ENCODE data around the gene MRPS26.
"Not testable (repeated sequence)": the region's sequence is repeated elsewhere in the genome, so short reads cannot be mapped to it uniquely, and the experiment has no call there.

The MRPS26 gene

DNA sequence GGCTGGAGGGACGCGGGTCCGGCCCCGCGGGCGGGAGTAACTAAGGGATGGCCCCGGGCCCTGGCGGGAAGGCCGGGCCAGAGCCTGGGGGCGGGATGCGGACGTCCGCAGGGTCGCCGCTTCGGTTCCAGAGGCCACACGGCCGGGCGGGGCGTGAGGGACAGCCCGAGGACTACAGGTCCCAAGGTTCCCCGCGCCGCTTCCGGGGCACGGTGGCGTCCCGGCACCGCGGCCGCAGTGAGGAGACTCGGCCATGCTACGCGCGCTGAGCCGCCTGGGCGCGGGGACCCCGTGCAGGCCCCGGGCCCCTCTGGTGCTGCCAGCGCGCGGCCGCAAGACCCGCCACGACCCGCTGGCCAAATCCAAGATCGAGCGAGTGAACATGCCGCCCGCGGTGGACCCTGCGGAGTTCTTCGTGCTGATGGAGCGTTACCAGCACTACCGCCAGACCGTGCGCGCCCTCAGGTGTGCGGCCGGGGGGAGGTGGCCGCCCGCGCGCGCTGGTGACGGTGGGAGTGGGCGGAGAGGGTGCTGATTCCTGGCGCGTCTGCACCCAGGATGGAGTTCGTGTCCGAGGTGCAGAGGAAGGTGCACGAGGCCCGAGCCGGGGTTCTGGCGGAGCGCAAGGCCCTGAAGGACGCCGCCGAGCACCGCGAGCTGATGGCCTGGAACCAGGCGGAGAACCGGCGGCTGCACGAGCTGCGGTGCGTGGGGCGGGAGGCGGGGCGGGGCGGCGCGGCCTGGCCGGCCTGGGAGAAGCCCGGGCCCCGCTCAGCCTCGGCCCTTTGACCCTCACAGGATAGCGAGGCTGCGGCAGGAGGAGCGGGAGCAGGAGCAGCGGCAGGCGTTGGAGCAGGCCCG is at the start of gene MRPS26:
TSS of gene MRPS26 (plus strand) at position 237 of the 861 bp plus-strand sequence. CDS start at position 254, 17 bp downstream.
- peak; percentile 35 to 55 for DNase-seq (ENCODE audit: low read depth in 2 of 2, low spot score in 1 of 2)

DNA sequence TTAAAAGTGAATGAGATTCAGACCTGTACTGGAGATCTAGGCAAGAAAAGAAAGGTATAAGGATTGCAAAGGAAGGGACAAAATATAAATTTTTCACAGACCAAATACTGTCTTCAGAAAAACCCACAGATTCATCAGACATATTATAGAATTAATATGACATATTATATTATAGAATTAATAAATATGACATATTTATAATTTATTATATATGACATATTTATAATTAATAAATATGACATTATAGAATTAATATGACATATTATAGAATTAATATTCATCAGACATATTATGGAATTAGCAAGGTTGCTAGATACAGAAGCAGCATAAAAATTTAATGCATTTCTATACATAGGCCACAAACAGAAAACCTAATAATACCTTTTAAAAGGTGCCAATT is 47.1 kb upstream of the MRPS26 start:
- DNase-seq (ENCODE audit: low read depth in 2 of 2, low spot score in 1 of 2) = no peak

DNA sequence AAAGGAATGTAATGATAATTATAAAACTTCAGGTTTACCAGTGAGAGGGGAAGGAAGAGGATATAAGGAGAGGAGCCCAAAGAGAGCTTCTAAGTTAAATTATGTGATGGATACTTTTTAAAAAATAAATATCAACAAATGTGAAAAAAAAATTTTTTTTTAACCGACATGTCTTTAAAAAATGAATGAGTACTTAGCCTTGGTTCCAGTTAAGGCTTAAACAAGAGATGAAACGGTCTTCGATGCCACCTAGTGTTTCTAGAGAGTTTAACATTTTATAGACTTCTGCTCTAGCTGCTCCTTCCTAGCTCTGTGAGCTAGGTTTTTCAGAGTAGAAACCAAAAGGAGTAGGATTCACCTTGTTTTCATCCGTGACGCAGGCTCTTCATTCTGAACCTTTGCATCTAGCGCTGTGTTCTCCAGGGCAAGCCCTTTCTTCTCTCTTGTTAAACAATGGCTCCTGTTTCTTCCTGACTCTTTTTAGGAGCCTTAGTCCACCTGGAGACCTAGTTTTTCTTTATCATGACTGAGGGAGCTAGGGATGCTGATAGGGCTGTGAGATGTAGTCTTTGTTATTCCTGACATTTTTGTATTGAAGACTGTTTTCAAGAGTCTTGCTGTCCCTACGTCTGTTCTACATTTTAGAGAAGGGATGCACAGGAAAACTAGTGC is 44.9 kb upstream of the MRPS26 start:
- no peak for DNase-seq (ENCODE audit: low read depth in 2 of 2, low spot score in 1 of 2)

DNA sequence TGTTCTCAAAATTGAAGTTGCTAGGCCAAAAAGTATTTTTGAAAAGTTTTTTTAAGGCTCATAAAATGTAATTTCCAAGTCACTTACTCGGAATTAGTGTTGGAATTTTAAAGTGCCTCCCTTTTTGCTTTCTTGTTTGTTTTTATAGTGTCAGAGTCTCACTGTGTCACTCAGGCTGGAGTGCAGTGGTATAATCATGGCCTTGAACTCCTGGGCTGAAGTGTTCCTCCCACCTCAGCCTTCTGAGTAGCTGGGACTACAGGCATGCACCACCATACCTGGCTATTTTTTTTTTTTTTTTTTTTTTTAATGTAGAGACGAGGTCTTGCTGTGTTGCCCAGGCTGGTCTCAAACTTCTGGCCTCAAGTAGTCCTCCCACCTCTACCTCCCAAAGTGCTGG is 42.4 kb upstream of the MRPS26 start:
- no peak for DNase-seq (ENCODE audit: low read depth in 2 of 2, low spot score in 1 of 2)

DNA sequence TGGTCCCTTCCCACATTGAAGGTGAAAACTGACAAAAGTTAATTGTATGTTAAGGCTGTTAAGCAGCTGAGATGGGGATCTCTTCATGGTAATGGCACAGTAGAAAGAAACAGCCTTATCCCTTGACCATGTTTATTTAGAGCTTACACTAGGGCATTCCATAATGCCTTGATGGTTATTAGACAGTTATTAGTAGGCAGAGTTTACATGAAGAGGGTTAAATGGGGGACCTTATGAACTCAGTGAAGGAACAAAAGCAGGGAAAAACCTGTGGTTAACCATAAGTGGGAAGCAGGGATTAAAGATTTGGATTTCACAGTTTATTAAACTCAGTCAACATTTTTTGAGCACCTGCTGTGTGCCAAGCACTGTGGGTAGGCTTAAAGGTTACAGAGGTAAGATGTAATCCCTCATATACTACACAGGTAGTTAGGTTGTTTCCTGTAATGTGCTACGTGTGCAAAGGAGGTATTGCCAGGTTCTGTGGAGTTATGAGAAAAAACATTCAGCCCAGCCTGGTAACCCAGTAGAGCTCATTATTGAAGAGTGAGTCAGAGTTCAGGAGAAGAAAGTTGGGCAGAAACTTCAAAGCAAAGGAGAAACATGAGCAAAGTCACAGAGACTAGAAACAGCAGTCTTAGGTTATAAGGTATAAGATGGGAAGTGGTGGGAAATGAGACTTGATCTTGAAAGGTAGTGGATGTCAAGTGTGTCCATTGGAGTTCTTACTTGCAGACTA is 34.7 kb upstream of the MRPS26 start:
- no peak for DNase-seq (ENCODE audit: low read depth in 2 of 2, low spot score in 1 of 2)

DNA sequence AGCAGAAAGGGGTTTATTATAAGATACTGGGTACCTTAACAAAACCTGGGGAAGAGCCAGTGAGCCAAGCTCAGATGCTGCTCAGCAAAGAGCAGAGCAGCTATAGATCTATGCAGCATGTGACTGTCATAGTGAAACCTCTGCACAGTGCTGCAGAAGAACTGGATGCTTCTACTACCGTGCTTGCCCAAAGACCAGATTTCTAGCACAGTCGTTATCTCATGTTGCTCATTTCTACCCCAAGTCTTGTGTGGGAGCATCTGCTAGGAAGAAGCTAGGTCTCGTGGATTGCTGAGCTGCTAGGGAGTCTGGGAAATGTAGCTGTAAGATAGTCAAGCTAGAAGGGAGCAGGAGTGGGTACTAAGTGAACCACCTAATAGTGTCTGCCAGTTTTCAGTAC is 34.1 kb upstream of the MRPS26 start:
- DNase-seq (ENCODE audit: low read depth in 2 of 2, low spot score in 1 of 2) = no peak

DNA sequence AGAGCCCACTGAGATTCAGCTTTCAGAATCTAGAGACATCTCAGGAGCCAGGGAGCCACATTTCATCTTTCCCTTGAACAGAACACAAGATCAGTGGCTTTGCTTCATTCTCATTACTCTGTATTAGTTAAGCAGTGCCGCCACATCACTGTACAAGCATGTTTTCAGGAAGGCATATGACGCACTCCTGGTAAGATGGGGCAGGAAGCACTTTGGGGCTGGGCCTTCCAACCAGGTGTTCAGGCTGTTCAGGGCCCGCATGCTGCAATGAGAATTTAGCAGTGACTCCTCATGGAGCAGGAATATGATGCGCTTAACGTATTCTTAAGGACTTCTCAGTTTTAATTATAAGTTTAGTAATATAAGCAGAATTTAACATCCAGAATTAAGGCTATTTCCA is 32.1 kb upstream of the MRPS26 start:
- no peak for DNase-seq (ENCODE audit: low read depth in 2 of 2, low spot score in 1 of 2)

DNA sequence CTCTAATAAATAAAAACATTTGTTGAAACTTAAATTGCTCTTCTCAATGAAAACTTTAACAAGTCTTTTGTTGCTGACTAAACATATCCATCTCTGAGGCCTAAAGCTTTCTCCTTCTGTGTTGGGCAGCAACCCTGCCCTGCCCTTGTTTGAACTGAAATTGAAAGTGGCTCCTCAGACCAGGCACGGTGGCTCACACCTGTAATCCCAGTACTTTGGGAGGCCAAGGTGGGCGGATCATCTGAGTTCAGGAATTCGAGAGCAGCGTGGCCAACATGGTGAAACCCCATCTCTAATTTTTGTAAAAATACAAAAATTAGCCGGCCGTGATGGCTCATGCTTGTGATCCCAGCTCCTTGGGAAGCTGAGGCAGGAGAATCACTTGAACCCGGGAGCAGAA is 31.7 kb upstream of the MRPS26 start:
- no peak for DNase-seq (ENCODE audit: low read depth in 2 of 2, low spot score in 1 of 2)

DNA sequence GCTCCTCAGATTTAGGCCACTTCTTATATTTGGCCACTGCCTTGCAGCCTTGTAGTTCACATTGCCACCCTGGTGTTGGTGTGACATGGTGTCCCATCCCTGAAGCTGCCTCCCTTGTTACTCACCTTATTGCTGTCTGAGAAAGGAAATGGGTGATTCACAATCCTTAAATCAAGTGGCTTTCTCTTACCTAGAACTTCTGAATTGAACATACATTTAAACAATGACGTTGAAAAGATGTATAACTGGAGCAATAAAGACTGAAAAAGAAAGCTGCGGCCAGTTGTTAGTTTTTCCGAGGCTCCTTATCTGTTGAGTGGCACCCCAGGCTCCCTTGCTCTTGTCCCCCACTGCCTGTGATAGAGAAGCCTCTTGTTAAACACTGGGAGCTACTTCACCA is 31.2 kb upstream of the MRPS26 start:
- DNase-seq (ENCODE audit: low read depth in 2 of 2, low spot score in 1 of 2) = no peak

DNA sequence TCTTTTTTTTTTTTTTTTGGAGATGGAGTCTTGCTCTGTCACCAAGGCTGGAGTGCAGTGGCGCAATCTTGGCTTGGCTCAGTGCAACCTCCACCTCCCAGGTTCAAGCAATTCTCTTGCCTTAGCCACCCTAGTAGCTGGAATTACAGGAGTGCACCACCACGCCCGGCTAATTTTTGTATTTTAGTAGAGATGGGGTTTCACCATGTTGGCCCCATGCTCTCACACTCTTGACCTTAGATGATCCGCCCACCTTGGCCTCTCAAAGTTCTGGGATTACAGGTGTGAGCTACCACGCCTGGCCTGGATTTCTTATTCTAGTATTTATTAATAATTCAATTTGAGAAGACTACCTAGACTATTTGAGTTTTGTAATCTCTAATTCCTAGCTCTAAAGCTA is 30.6 kb upstream of the MRPS26 start:
- DNase-seq (ENCODE audit: low read depth in 2 of 2, low spot score in 1 of 2) = not testable (repeated sequence)

DNA sequence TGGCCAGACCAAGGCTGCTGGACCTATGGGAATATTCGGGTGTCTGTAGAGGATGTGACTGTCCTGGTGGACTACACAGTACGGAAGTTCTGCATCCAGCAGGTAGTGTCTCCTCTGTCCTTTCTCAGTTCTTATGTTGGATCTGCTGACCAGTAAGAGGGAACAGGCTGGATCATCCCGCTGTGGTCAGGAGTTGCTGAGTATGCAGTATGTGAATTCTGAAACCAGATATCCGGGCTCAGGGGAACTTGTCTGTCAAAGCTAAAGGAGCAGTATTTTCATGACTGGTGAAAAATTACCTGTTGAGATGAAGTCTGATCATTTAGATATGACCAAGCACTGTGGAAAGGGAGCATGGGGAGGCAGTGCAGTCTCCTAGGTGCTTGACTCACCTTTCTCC is 24.5 kb upstream of the MRPS26 start:
- no peak for DNase-seq (ENCODE audit: low read depth in 2 of 2, low spot score in 1 of 2)

DNA sequence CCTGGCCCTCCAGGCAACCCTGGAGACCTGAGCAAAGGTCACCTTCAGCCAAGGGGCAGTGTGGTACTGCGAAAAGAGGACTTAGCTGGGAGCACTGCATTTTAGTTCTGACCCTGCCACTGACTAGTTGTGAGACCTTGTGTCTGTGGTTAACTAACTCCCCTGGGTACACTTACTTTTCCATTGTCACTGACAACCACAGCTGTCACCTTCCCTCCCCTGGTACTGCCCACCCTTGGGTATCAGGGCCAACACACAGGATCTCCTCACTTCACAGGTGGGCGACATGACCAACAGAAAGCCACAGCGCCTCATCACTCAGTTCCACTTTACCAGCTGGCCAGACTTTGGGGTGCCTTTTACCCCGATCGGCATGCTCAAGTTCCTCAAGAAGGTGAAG is 24.1 kb upstream of the MRPS26 start:
- DNase-seq (ENCODE audit: low read depth in 2 of 2, low spot score in 1 of 2) = no peak

DNA sequence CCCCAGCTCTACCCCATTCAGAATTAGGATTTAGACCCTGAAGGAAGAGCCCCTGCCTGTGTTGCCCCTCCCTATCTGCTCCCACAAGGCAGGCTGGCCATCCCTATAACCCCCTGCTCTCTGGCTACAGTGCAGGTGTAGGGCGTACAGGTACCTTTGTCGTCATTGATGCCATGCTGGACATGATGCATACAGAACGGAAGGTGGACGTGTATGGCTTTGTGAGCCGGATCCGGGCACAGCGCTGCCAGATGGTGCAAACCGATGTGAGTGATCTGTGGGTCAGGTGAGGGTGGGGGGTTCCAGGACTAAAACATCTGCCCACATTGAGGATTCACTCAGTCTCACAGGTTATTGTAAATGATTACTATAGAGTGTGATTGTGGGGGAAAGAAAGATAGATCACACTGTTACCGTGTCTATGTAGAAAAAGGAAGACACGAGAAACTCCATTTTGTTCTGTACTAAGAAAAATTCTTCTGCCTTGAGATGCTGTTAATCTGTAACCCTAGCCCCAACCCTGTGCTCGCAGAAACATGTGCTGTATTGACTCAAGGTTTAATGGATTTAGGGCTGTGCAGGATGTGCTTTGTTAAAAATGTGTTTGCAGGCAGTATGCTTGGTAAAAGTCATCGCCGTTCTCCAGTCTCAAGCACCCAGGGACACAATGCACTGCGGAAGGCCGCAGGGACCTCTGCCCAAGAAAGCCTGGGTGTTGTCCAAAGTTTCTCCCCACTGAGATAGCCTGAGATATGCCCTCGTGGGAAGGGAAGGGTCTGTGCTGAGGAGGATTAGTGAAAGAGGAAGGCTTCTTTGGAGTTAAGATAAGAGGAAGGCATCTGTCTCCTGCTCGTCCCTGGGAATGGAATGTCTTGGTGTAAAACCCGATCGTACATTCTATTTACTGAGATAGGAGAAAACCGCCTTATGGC is 23.0 kb upstream of the MRPS26 start:
- DNase-seq (ENCODE audit: low read depth in 2 of 2, low spot score in 1 of 2) = not testable (repeated sequence)

DNA sequence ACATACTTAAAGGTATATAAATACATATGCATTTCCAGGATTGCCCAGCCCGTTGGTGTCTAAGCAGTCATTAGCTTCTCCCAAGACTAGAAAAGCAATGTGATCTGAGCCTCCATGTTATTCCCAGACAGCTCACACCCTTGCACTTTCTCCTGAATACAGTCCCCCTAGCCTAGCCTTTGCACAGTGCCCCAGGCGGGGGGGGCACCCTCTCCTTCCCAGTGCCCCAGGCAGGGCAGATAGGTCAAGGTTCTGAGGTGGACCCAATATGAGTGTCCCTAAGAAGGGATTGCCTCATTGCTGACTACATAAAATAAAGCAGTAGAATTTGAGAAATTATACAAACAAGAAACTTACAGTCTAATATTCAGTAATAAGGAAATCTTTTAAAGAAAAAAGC is 17.9 kb upstream of the MRPS26 start:
- DNase-seq (ENCODE audit: low read depth in 2 of 2, low spot score in 1 of 2) = no peak

DNA sequence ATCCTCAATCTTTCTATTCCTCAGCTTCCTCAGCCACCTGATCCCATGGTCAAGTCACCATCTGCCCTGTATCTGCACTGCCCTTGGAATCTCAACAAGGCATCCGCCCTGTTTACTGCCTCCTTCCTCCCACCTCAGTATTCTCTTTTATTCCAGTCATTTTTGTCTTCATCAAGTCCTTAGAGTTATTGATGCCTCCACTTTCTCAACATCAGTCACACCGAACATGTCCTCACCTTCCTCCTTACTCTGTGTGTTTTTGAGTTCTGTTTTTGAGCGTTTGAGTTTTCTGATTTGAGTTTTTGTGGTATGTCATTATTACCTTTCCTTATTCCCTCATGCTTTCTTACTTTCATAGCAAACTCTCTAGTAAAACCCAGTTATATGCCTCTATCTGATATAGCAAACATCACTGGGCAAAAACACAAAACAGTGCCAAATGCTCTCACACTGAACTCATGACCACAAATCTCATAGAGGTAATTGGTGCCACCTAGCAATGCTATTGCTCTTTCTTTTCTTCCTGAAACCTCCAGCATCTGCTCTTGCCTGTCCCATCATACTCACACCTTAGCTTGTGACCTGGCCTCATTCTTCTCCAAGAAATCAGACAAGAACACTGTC is 14.2 kb upstream of the MRPS26 start:
- DNase-seq (ENCODE audit: low read depth in 2 of 2, low spot score in 1 of 2) = no peak

DNA sequence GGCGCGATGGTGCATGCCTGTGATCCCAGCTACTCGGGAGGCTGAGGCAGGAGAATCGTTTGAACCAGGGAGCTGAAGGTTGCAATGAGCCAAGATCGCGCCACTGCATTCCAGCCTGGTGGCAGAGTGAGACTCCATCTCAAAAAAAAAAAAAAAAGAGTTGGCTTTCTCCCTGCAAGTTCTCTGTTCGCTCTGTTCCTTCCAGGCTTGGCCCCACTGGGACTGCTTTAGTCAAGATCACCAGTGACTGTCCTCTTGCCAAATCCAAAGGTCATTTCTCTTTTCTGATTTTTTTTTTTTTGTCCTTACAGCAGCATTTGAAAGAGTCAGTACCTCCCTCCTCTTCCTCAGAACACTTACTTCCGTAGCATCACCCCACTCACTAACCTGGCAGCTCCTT is 13.2 kb upstream of the MRPS26 start:
- no peak for DNase-seq (ENCODE audit: low read depth in 2 of 2, low spot score in 1 of 2)

DNA sequence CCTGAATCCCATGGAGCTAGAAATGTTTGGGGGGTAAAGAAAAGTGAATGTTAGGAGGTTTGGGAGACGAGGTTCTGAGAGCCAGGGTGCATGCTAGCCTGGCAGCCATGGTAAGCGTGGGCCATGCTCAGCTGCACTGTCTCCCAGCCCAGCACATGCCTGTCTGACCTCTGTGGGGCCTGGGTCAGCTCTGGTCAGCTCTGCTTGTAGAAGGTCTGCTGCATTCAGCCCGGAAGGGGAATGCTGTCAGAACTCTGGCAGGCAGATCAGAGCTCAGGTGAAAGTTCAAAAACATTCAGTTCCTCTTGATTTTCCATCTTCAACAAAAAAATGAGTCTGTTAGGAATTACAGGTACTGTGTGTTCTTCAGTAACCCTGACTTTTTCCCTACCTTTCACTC is 8.2 kb upstream of the MRPS26 start:
- DNase-seq (ENCODE audit: low read depth in 2 of 2, low spot score in 1 of 2) = no peak

DNA sequence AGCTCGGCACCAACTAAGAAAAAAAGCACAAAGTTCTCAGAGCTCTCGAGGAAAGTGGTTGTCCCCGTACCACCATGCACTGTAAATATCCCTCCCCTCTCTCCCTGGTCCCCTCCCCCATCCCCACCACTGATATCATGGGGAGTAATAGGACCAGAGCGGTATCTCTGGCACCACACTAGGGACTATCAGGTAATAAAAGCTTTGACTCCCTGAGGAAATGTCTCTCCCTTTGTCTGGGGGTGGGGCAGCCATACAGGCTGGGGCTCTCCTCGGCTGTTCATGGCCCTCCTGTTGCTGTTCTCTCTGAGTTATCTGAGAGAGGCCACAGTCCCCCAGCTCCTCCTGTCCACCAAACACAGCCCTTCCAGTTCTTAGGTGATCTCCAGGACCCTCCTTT is 7.4 kb upstream of the MRPS26 start:
- DNase-seq (ENCODE audit: low read depth in 2 of 2, low spot score in 1 of 2) = no peak

DNA sequence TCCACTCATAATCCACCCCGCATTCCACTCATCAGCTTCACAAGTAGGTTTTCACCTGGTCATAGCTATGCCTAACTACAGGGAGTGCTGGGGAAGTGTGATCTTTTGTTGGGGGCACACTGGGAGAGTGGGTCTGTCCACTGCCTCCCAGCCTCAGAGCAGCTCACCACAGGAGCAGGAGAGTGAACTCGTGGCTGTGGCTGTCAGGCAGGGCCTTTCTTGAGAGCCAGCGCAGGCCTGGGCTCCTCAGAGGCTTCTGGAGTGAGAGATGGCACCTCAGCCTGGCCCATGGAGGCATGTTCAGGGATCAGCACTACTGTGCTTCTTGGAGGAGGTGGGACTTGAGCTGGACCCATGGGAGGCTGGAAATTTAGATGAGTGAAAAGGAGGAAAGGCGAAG is 6.4 kb upstream of the MRPS26 start:
- DNase-seq (ENCODE audit: low read depth in 2 of 2, low spot score in 1 of 2) = no peak

DNA sequence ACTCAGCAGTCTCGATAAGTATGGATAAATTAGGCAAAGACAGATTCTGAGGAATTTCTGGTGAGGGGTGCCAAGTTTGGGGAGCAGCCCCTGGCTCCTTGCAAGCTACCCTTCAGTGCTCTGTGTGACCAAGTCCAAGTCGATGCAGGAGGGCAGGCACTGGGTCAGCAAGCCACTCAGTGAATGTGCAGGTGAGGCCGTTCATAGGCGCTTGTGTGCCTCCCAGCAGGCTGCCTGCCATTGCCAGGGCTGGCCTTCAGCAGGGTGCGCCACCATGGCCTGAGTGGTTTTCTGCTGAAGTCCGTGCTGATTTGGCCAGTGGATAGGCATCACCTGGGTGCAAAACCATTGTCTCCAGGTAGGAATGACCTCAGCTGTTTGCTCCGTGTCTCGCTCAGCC is 5.8 kb upstream of the MRPS26 start:
- DNase-seq (ENCODE audit: low read depth in 2 of 2, low spot score in 1 of 2) = no peak

Data from stimulated activated CD8-positive, alpha-beta memory T cell treated with anti-CD3 and anti-CD28 coated beads, Interleukin-4, amount 100 ng/mL, for 1 hour (primary cell).